Measurements from ENCODE around the gene VANGL2.

The VANGL2 gene

DNA sequence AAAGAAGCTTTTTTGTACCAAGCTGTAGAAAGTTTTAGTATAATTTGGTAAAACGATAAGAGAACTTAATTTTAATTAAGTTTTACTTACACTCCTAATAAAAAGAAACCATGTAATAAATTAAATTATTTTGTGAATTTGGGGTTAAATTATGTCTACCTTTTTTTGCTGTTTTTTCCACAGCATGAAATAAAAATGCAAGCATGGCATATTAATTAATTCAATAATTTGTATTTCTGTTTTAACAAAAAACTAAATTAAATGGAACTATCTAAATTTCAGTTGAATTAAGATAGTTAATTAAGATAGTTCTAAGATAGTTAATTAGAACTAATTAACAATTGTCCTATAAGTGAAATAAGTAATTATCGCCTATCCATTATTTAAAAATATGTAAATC, 39.4 kb downstream of the VANGL2 start:
- Histone ChIP-seq H3K4me3 (ENCODE audit: low read length) (no peak overlapping the region), H3K4me1 (ENCODE audit: control insufficient read depth, insufficient read depth, low read length) (peaks cover 11% of the 10 kb centered on the region), H3K36me3 (ENCODE audit: control insufficient read depth, insufficient read depth, low read length) (no peaks in the 10 kb centered on the region), H3K9ac (ENCODE audit: low read length) (no peak overlapping the region), H3K9me3 (ENCODE audit: control insufficient read depth, low read length) (no peaks in the 10 kb centered on the region), H3K27me3 (ENCODE audit: control insufficient read depth, insufficient read depth, low read length) (no peaks in the 10 kb centered on the region)

DNA sequence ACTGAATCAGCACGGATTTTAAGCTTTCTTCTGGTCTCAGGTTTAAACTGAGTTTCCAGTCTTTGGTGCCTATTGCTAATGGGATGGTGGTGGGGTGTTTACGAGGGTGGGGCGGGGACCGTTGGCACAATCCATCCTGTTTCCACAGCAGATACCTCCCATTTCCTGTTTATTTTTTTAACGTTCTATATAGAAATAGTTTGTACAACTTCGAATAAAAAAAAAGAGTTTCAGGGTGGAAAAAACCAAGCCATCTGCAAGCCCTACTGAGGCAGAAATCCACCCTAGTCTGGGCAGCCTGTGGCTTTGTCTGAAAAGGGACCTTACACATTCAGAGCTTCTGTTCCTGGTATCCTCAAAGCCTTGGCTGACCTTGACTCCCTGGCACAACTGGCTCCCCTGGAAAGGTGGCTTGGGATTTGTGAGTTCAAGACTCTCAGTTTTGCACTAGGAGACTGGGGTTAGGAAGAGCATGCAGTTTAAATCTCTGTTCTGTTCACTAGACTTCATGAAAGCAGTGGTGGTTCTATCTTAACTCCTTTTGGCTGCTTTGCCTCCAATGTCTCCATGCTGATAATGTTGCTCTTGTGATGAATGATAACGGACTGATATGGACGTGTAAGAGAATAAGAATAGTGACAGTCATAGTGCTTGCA, 46.7 kb downstream of the VANGL2 start:
- Histone ChIP-seq H3K36me3 (ENCODE audit: control insufficient read depth, insufficient read depth, low read length) (no peaks in the 10 kb centered on the region), H3K9me3 (ENCODE audit: control insufficient read depth, low read length) (no peaks in the 10 kb centered on the region), H3K4me3 (ENCODE audit: low read length) (no peak overlapping the region), H3K9ac (ENCODE audit: low read length) (no peak overlapping the region), H3K4me1 (ENCODE audit: control insufficient read depth, insufficient read depth, low read length) (peaks cover 11% of the 10 kb centered on the region), H3K27me3 (ENCODE audit: control insufficient read depth, insufficient read depth, low read length) (no peaks in the 10 kb centered on the region)

DNA sequence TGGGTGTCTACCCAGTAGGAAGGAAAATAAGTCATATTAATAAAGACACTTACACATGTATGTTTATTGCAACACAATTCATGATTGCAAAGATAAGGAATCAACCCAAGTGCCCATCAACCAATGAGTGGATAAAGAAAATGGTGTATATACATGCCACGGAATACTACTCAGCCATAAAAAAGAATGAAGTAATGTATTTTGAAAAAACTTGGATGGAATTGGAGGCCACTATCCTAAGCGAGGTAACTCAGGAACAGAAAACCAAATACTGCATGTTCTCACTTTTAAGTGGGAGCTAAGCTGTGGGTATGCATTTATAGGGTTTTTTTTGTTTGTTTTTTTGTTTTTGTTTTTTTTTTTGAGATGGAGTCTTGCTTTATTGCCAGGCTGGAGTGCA, 49.1 kb downstream of the VANGL2 start:
- Histone ChIP-seq H3K9ac (ENCODE audit: low read length) (no peak overlapping the region), H3K27me3 (ENCODE audit: control insufficient read depth, insufficient read depth, low read length) (no peaks in the 10 kb centered on the region), H3K9me3 (ENCODE audit: control insufficient read depth, low read length) (no peaks in the 10 kb centered on the region), H3K36me3 (ENCODE audit: control insufficient read depth, insufficient read depth, low read length) (no peaks in the 10 kb centered on the region), H3K4me1 (ENCODE audit: control insufficient read depth, insufficient read depth, low read length) (peaks cover 11% of the 10 kb centered on the region), H3K4me3 (ENCODE audit: low read length) (no peak overlapping the region)

DNA sequence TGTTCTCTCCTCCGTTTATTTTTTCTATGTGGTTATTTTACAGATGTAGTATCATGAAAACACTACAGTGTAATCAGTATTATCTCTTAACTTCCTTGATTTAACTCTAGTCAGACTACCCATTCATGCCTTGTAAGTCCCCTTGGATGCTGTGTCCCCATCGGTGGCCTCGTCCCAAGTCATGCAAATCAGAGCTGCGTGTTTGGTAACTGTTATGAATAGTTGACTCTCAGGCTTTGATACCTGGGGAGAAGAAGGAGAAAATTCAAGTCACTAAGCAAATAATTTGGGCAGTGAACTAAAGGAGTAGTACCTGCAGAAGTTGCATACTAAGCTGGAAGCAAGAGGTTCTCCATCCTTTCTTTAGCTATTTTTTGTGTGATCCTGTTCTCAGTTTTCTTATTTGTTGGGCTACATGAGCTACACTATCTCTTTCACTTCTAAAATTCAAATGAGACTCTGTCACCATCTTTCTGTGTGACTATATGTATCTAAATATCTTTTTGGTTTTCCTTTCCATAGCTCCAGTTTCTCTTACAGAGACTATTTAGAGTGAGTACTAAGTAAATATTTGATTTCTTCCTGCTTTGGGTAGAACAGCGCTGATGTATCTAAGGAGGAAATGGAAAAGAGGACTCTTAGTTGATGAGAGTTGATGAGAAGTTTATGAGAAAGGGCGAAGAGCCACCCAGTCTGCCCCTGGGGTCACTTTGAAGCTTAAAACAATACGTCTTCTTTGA, 50.9 kb downstream of the VANGL2 start:
- Histone ChIP-seq H3K36me3 (ENCODE audit: control insufficient read depth, insufficient read depth, low read length) (no peaks in the 10 kb centered on the region), H3K4me1 (ENCODE audit: control insufficient read depth, insufficient read depth, low read length) (peaks cover 11% of the 10 kb centered on the region), H3K4me3 (ENCODE audit: low read length) (no peak overlapping the region), H3K9me3 (ENCODE audit: control insufficient read depth, low read length) (no peaks in the 10 kb centered on the region), H3K9ac (ENCODE audit: low read length) (no peak overlapping the region), H3K27me3 (ENCODE audit: control insufficient read depth, insufficient read depth, low read length) (no peaks in the 10 kb centered on the region)

DNA sequence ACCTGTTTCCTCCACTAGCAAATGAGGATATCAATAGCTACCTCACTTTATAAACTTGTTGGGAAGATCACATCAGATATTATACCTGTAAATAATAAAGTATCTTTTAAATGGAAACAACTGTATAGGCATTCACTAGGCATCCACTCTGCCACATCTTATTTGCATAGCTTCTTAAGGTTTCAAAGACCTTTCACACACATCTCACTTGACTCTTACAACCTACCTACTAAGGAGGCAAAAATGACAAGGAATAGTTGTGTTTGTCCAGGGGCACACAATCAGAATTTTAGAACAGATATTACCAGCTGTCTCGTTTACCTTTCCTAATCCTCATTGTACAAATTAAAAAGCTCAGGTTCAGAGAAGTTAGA, 51.5 kb downstream of the VANGL2 start:
- no peaks in the 10 kb centered on the region for H3K27me3 ChIP-seq (ENCODE audit: control insufficient read depth, insufficient read depth, low read length)
- H3K9me3 ChIP-seq (ENCODE audit: control insufficient read depth, low read length): no peaks in the 10 kb centered on the region
- peaks cover 10% of the 10 kb centered on the region for H3K4me1 ChIP-seq (ENCODE audit: control insufficient read depth, insufficient read depth, low read length)
- no peak overlapping the region for H3K9ac ChIP-seq (ENCODE audit: low read length)
- H3K36me3 ChIP-seq (ENCODE audit: control insufficient read depth, insufficient read depth, low read length): no peaks in the 10 kb centered on the region
- no peak overlapping the region for H3K4me3 ChIP-seq (ENCODE audit: low read length)

DNA sequence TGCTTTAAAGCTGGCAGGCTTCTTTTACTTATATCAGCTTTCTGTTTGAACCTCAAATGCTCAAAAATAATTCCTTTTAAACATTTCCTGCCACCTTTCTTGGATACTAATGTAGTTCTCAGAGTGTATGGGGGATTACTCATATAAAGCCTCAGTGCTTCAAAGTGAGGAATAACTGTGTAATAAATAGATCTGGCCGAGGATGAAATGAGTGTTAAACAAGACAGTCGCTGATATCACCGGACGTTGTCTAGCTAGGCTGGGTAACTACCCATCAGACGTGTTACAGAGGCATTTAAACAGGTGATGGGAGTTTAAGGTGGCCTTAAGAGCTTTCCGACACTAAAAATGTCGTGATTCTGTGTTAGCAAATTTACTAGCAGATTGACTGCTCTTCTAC, 53.1 kb downstream of the VANGL2 start:
- Histone ChIP-seq H3K4me3 (ENCODE audit: low read length) (no peak overlapping the region), H3K9me3 (ENCODE audit: control insufficient read depth, low read length) (no peaks in the 10 kb centered on the region), H3K4me1 (ENCODE audit: control insufficient read depth, insufficient read depth, low read length) (no peaks in the 10 kb centered on the region), H3K9ac (ENCODE audit: low read length) (no peak overlapping the region), H3K36me3 (ENCODE audit: control insufficient read depth, insufficient read depth, low read length) (no peaks in the 10 kb centered on the region), H3K27me3 (ENCODE audit: control insufficient read depth, insufficient read depth, low read length) (no peaks in the 10 kb centered on the region)

DNA sequence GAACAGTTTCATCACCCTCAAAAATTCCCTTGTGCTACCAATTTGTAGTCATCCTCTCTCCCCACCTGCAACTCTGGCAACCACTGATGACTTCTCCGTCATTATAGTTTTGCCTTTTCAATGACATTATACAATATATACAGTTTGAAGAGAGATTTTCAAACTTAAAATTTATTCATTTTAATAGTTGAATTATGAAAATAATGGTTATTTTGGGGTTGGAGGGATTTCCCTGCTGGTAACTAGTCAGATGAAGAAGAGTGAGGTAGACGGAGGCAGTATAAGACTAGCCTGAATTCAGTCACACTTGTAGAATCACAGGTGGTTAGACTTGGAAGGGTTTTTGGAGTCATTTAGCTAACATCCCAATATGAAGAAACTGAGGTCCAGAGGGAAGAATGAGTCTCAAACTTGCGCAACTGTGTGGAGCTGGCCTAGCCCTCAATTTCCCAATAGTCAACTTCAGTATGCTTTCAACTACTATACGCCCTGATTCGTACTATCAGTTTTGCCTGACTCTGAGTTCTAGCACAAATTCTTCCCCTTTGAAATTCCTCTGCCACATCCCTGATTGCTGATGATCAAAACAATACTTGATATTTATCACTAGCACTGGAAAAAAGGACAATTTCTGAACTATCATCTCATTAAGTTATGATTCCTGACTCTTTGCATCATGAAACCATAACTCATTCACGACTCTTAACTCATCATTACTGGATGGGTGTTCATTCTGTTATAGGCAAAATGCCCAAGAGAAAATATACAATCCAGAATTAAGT, 54.2 kb downstream of the VANGL2 start:
- Histone ChIP-seq H3K4me3 (ENCODE audit: low read length) (no peak overlapping the region), H3K36me3 (ENCODE audit: control insufficient read depth, insufficient read depth, low read length) (no peaks in the 10 kb centered on the region), H3K9me3 (ENCODE audit: control insufficient read depth, low read length) (no peaks in the 10 kb centered on the region), H3K4me1 (ENCODE audit: control insufficient read depth, insufficient read depth, low read length) (no peaks in the 10 kb centered on the region), H3K27me3 (ENCODE audit: control insufficient read depth, insufficient read depth, low read length) (no peaks in the 10 kb centered on the region), H3K9ac (ENCODE audit: low read length) (no peak overlapping the region)

DNA sequence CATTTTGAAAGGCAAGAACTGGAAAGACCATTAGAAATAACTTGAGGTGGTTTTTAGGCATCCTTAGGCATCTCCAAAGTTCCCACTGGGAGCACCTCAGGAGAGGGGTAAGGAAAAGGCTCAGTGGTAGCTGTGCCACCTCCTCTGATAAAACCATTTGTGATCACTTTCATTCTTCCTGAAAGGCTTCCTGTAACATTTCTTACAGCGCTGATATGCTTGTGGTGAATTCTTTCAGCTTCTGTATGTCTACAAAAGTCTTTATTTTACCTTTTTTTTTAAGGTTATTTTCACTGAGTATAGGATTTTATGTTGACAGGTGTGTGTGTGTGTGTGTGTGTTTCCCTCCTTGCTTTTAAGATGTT, 54.8 kb downstream of the VANGL2 start:
- no peaks in the 10 kb centered on the region for H3K36me3 ChIP-seq (ENCODE audit: control insufficient read depth, insufficient read depth, low read length)
- H3K9ac ChIP-seq (ENCODE audit: low read length): no peak overlapping the region
- H3K27me3 ChIP-seq (ENCODE audit: control insufficient read depth, insufficient read depth, low read length): no peaks in the 10 kb centered on the region
- no peak overlapping the region for H3K4me3 ChIP-seq (ENCODE audit: low read length)
- no peaks in the 10 kb centered on the region for H3K4me1 ChIP-seq (ENCODE audit: control insufficient read depth, insufficient read depth, low read length)
- H3K9me3 ChIP-seq (ENCODE audit: control insufficient read depth, low read length): no peaks in the 10 kb centered on the region

DNA sequence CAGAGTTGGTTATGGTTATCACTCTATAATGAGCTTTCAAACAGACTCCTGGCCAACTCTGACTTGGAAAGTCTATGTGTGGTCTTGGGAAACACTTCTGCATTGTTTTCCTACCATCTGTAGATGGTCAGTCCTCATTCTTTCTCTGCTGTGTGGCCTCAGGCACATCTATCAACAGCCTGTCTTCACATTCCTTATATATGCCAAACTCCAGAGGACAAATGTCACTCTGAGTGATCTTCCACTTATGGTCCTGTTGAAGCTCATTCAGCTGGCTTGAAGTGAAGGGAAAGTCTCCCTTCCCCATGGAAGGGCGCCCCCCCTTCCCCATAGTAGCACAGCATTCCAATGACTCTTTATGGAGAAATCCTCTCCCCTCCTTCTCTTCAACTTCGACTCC, 58.7 kb downstream of the VANGL2 start:
- H3K4me3 ChIP-seq (ENCODE audit: low read length): no peak overlapping the region
- no peaks in the 10 kb centered on the region for H3K27me3 ChIP-seq (ENCODE audit: control insufficient read depth, insufficient read depth, low read length)
- H3K4me1 ChIP-seq (ENCODE audit: control insufficient read depth, insufficient read depth, low read length): no peaks in the 10 kb centered on the region
- H3K9me3 ChIP-seq (ENCODE audit: control insufficient read depth, low read length): no peaks in the 10 kb centered on the region
- H3K36me3 ChIP-seq (ENCODE audit: control insufficient read depth, insufficient read depth, low read length): no peaks in the 10 kb centered on the region
- H3K9ac ChIP-seq (ENCODE audit: low read length): no peak overlapping the region

DNA sequence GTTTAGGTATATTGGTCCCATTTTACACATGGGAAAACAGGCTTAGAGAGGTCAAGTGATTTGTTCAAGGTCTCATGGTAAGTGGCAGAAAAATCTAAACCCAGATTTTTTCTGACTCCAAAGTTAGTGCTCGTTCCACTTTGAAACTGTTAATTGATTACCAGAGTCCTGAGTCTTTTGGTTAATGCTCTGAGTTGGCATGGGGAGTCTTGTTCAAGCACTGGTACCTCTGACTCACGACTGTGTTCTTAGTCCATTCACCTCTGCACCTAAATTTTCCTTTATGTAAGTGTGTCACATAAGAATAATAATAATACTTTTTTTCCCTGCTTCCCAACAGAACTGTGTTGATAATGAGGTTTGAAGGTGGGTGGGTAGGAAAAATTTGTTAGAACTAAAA, 59.3 kb downstream of the VANGL2 start:
- Histone ChIP-seq H3K4me1 (ENCODE audit: control insufficient read depth, insufficient read depth, low read length) (no peaks in the 10 kb centered on the region), H3K27me3 (ENCODE audit: control insufficient read depth, insufficient read depth, low read length) (no peaks in the 10 kb centered on the region), H3K4me3 (ENCODE audit: low read length) (no peak overlapping the region), H3K9me3 (ENCODE audit: control insufficient read depth, low read length) (no peaks in the 10 kb centered on the region), H3K36me3 (ENCODE audit: control insufficient read depth, insufficient read depth, low read length) (no peaks in the 10 kb centered on the region), H3K9ac (ENCODE audit: low read length) (no peak overlapping the region)

DNA sequence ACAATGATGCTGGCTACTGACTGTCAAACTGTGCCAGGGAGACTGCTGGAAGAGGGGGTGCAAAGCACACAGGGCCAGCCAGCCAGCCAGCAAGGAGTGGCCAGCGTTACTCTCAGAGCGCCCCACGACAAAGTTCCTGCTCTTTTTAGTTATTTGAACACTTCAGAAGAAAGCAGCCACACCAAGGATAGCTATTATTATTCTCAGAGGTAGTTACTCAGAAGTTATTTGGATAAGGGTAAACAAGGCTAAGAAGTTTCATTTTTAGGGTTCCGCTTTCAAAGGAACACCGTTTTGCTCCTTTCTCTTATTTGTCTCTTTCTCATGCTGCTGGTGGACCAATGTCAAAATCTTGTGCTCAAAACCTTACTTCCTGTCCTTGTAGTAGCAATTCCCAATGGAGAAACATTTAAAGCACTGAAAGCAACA, 59.9 kb downstream of the VANGL2 start:
- H3K9me3 ChIP-seq (ENCODE audit: control insufficient read depth, low read length): no peaks in the 10 kb centered on the region
- H3K9ac ChIP-seq (ENCODE audit: low read length): no peak overlapping the region
- H3K4me1 ChIP-seq (ENCODE audit: control insufficient read depth, insufficient read depth, low read length): no peaks in the 10 kb centered on the region
- no peak overlapping the region for H3K4me3 ChIP-seq (ENCODE audit: low read length)
- H3K36me3 ChIP-seq (ENCODE audit: control insufficient read depth, insufficient read depth, low read length): no peaks in the 10 kb centered on the region
- no peaks in the 10 kb centered on the region for H3K27me3 ChIP-seq (ENCODE audit: control insufficient read depth, insufficient read depth, low read length)

DNA sequence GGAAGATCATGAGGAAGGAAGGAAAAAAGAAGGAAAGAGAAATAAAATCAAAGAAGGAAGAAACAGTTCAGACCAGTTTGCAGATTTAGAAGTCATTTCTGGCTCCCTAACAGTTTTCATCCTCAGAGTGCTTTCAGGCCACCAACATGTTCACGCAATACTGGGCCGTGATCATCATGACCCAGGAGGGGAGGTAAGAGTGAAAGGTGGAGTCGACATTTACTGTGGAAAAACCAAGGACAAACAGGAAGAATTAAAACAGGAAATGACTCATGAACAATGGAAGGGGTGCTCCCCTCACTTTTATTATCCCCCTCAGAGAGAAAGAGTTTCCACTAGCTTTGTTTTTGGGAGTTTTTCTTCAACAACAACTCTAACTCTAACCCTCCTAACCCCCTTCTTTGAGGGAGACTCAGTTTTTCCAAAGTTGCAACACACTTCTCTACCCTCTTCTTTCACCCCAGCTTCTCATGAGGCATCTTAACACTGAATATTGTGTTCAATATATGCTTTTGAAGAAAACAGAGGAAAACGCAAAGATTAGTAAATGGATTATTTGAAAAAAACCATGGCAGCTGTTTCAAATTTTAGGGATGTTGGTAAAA, 60.4 kb downstream of the VANGL2 start:
- H3K36me3 ChIP-seq (ENCODE audit: control insufficient read depth, insufficient read depth, low read length): no peaks in the 10 kb centered on the region
- H3K9ac ChIP-seq (ENCODE audit: low read length): no peak overlapping the region
- no peaks in the 10 kb centered on the region for H3K27me3 ChIP-seq (ENCODE audit: control insufficient read depth, insufficient read depth, low read length)
- no peak overlapping the region for H3K4me3 ChIP-seq (ENCODE audit: low read length)
- H3K4me1 ChIP-seq (ENCODE audit: control insufficient read depth, insufficient read depth, low read length): no peaks in the 10 kb centered on the region
- H3K9me3 ChIP-seq (ENCODE audit: control insufficient read depth, low read length): no peaks in the 10 kb centered on the region

Data from mucosa of stomach (tissue), 1 donor.